A172 (cell line): ENCODE results near the gene CDH13. TPM values are rescaled to one million over a fixed set of nuclear protein-coding genes. Genes with fewer than 3 reads are reported as not detected.

Experiments used
- DNase-seq: peaks from one replicate; pipeline ENCODE4 v3.0.0-alpha.2; 2015; ENCODE audit warnings: low spot score
- total RNA-seq: library from RNA; depleted of rRNA; stranded (reverse); fragments of >200 nt; shearing (Covaris generic); gene quantifications from 2 replicates; pipeline ENCODE4 v1.2.3, GENCODE V29; 2014

Gene CDH13
- total RNA-seq, 1 experiment from 2014 or later = 158 TPM

DNA sequence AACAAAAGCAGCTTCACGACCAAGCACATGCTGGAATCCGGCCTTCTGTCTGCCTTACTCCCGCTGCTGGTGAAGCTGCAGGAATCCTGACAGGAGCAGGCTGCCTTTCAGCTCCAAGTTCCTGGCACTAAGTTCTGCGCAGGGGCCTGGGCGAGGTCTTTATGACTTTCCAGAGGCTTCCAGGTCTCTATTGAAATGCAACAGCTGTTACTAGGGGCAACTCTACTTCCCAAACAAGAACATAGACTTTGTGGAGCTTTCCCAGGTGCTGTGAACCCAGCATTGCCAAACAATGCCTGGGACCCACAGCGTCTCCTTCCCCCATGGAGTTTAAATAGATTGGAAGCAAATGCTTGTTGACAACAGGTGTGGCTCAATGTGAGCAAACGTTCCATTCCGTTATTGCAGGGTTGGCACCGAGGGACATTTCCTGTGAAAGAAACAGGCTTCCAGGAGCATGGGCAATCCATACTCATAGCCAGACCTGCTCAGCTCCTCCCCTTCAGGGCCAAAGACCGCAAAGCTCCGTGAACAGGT is 156.0 kb downstream of the CDH13 start:
- DNase-seq = no peak

DNA sequence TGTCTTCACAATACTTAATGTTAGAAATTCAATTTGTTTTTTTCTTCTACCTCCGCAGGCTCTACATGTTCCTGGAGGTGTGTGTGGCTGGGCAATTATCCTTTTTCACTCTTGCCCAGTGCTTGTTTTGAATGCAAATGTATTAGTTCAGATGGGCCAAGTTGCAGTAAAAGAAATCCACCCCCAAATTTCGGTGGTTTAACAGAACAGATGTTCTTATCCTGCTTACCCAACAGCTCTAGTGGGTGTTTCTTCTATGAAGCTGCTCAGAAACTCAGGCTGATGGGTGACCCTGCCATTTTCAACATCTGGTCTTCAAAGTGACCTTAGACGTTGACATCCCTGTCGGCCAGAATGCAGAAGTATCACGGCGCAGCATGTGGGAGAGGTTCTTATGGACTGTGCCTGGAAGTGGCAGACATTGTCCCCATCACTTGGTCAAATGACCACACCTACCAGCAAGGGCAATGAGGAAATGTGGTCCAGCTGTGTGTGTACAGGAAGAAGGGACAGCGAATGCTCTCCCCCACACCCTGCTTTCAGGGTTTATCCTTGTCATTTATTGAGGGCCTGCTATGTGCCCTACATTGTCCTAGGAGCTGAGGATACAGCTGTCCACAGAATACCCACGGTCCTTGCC is 157.3 kb downstream of the CDH13 start:
- DNase-seq = no peak

GRCh38 chr16:82784573-82784968 is 157.8 kb downstream of the CDH13 start:
- DNase-seq = no peak

DNA sequence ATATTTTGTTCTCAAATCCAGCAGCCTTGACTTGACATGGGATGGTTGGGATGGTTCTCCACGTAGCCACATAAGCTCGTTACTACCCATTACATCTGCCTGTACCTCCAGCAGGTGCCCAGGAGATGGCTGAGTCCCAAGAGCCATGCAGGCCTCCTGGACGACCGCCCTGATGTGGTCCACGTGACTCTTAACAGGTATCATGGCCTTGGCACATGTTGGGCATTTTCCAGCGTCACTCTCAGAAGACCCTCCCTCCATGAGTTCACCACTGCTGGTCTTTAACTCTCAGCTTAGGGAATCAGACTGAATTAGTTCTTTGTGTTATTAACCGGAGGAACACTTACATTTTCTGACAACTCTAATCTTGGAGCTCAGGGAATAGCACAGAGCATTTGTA is 161.5 kb downstream of the CDH13 start:
- no peak for DNase-seq

- no peak for DNase-seq
Observed at GRCh38 chr16:82788919-82789318, 162.2 kb downstream of the CDH13 start.

DNA sequence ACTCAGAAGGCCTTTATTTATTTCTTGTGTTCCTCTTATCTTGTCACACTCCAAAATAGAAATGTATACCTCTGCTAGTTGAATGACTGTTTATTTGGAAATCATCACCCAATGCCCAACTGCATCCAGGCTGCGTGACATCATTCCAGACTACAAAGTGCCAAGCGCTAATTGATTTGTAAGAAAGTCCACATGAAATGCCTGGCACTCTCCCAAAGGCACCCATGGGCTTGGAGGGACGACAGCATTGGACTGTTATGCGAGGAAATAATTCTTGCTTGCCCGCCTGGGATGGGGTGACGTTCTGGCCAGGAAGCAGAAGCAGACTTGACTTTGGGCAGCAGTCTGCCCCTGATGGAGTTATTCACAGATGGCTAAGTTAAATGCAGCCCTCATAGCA is 165.9 kb downstream of the CDH13 start:
- DNase-seq = no peak

GRCh38 chr16:82793528-82794245 is 166.9 kb downstream of the CDH13 start:
- DNase-seq = no peak

DNA sequence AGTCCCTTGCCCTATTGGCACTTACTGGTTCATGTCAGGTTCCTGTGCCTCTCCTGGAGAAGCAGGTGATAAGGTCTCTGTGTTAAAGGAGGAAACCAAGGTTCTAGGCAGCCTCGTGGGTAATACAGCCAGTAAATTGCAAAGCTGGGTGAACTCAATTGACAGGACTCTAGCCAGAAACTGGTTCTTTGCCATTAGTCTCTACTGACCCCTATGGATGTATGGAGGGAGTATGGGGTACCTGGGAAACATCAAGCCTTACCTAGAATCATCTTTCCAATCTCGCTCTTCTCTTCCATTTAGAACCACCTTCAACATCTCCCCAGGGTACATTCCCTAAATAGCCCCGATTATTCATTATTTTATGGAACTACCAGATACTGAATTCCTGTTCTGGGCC is 169.3 kb downstream of the CDH13 start:
- no peak for DNase-seq

DNA sequence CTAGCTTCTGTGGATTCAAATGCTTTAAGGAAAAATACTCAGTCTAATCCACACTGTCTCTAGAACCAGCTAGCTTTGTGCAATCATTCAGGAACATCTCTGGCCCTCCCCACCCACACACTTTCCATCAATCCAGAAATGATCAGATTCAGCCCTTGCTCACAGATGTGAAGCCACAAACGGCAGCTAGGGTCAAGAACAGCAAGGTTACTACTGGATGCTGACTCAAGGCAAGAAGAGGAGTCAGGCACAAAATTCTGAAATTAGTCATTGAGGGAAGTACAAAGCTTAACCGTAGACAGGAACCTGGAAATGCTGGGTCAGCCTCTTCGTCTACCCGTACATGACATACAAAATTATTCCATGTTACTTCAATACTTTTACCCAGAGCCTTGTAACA is 174.6 kb downstream of the CDH13 start:
- DNase-seq = no peak

GRCh38 chr16:82805866-82806265 is 179.1 kb downstream of the CDH13 start:
- no peak for DNase-seq

DNA sequence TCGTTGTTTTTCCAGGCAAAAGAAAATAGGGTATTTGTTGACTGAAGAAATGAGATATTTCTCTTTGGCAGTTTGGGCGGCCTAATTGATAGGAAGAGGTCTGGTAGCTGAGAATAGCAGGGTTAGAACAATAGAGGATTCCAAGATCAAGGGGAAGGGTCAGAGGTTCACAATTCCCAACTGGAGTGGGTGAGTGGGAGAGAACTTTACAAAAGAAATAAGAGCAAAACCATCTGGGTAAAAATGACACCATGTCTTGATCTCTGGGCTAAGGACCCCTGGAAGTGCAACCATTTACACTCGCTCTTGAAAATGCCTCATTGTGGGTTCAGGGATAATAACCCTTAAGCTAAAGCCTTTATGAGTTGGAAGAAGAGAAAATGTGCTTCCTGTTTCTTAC is 180.5 kb downstream of the CDH13 start:
- no peak for DNase-seq

- no peak for DNase-seq
Observed at GRCh38 chr16:82808036-82808435, 181.3 kb downstream of the CDH13 start.

GRCh38 chr16:82810077-82810476 is 183.3 kb downstream of the CDH13 start:
- DNase-seq = no peak

DNA sequence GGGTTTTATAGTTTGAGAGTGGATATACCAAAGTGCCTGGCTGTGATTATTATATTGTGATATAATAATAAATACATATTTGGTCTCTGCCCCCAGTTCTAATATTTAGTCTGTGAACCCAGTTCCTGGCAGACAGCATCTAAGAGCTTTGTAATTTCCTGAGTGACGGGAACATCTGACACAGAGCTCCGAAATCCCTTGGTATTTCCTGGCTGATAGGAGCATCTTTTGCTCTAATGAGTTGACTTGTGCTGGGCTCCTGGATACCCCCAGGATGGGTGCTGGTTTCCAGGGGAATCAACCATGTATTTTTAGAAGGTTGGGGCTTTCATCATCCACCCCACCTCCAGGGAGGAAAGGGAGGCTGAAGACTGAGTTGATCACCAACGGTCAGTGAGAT is 187.3 kb downstream of the CDH13 start:
- DNase-seq = no peak

- DNase-seq = no peak
Observed at GRCh38 chr16:82819286-82819685, 192.5 kb downstream of the CDH13 start.

DNA sequence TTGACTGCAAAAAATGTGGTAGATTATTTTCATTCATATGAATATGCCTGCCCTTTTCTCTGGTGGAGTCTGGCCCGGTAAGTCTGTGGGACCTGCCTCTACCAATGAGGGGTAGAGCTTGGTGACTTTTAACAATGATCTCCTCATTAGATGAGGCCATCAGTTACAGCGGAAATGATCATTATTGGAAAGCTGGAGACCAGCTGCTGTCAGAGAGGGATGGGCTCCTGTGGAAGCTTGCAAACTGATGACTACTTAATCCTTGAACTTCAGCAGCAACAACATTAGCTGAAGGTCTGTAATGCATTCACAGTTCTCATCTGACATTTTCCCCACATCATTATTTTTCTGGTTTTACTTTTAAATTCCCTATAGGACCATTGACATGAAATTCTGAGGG is 194.1 kb downstream of the CDH13 start:
- DNase-seq = no peak

- DNase-seq = peak; percentile 4
Observed at GRCh38 chr16:82824408-82824807, 197.6 kb downstream of the CDH13 start.

GRCh38 chr16:82829301-82829700 is 202.5 kb downstream of the CDH13 start:
- DNase-seq = no peak

GRCh38 chr16:82830944-82831343 is 204.2 kb downstream of the CDH13 start:
- no peak for DNase-seq

GRCh38 chr16:82832821-82833220 is 206.1 kb downstream of the CDH13 start:
- DNase-seq = no peak

DNA sequence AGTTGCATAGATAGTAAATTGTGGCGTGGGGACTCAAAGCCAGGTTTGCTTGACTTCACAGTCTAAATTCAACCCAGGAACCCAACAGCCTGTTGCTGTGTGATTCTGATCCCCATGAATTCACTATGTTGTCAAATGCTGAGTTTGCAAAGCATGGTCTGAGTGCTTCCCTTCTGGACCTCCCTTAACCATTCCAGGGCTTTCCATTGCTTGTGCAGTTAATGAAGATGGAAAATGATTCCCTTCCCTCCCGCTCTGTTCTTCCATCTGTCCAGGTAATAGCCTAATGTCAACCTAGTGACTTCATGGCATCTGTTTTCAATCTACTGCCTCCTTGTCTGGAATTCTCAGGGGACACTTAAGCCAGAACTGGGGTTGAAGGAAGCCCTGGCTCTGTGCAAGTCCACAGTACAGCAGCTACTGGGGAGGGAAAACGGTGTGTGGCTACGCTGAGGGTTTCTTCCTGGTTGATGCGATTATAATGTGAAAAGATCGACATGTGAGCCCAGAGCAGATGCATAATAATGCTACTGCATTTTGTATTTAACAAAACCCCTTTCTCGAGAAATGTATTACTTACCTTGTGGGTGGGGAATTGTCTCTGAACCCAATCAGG is 206.7 kb downstream of the CDH13 start:
- DNase-seq = no peak

DNA sequence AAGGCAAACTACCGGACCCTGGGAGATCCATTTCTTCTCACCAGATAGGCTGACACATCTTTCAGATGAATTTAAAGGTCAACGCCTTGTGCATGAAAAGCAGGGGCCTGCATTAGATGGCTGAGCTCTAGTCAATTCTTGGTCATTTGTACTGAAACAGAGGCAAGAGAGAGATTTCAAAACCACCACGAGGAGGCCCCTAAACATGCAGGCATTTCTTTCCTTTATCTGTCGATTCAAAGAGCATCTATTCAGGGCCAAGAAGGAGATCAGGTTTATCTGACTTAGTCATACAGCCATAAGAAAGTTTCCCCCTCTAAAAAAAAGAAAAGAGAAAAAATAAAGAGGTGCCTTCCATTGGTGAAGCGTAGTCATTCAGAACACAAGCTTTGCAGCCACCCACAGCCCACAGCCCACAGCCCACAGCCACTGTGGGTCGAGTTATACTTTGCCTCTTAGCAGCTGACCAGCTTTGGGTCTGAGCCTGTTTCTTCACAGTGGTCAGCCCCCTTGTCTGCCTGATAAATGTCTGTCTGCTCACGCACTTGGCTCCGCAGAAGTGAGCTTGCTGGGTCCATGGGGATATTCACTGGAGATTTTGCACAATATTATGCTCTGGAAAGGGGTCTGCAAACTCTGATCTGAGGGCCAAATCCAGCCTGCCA is 207.5 kb downstream of the CDH13 start:
- no peak for DNase-seq
